Activated T-helper 2 cell treated with anti-CD3 and anti-CD28 coated beads, Interferon-gamma antibody, Interleukin-2, Interleukin-4, amounts not matched to agents 10 μg/mL and 5 μg/mL and 100 μg/mL, durations not matched to agents 14 hours and 24 hours and 36 hours (primary cell): ENCODE measurements around the gene PCBP3. TPM values are rescaled to one million over a fixed set of nuclear protein-coding genes. Genes with fewer than 3 reads are reported as not detected.

Source experiments
- DNase-seq: peaks from one replicate; pipeline ENCODE4 v3.0.0; 2021; ENCODE audit warnings: low spot score
- H3K27ac Mint-ChIP-seq: one replicate; pipeline ENCODE4 v1.8.0; 2021; ENCODE audit warnings: mixed read lengths
- H3K27me3 Mint-ChIP-seq: one replicate; pipeline ENCODE4 v1.8.0; 2021; ENCODE audit warnings: low read depth, mixed read lengths
- H3K36me3 Mint-ChIP-seq: one replicate; pipeline ENCODE4 v1.8.0; 2021; ENCODE audit warnings: low read depth, mixed read lengths
- H3K4me1 Mint-ChIP-seq: one replicate; pipeline ENCODE4 v1.8.0; 2021; ENCODE audit warnings: low read depth, mixed read lengths
- H3K4me3 Mint-ChIP-seq: one replicate; pipeline ENCODE4 v1.8.0; 2021; ENCODE audit warnings: low read depth, mild to moderate bottlenecking, moderate library complexity, mixed read lengths
- H3K9me3 Mint-ChIP-seq: one replicate; pipeline ENCODE4 v1.8.0; 2021; ENCODE audit warnings: mixed read lengths
- intact Hi-C: fragments of 100-400 bp; cut with micrococcal nuclease; formaldehyde crosslinking; loops from one replicate; pipeline ENCODE4 v1.15.1; 2023
- total RNA-seq: library from RNA; stranded (reverse); gene quantifications from 2 replicates; pipeline ENCODE4 v1.2.3, GENCODE V29; 2022

PCBP3 gene
- total RNA-seq, 1 donor from 2014 or later: 6.9 TPM

GRCh38 chr21:45918011-45918410 is 274.5 kb downstream of the PCBP3 start:
- Mint-ChIP-seq H3K9me3 (peaks cover 4% of the 10 kb centered on the region), H3K27ac (no peak overlapping the region), H3K36me3 (no peaks in the 10 kb centered on the region), H3K27me3 (no peaks in the 10 kb centered on the region), H3K4me1 (peaks cover 4% of the 10 kb centered on the region), H3K4me3 (no peak overlapping the region)
- intact Hi-C loops: no loop called here
- no peak for DNase-seq

GRCh38 chr21:45918835-45919447 is 275.4 kb downstream of the PCBP3 start:
- DNase-seq: no peak
- intact Hi-C loops: no loop called here
- H3K27me3 Mint-ChIP-seq: no peaks in the 10 kb centered on the region
- H3K9me3 Mint-ChIP-seq: peaks cover 4% of the 10 kb centered on the region
- peaks cover 4% of the 10 kb centered on the region for H3K4me1 Mint-ChIP-seq
- no peak overlapping the region for H3K4me3 Mint-ChIP-seq
- H3K36me3 Mint-ChIP-seq: no peaks in the 10 kb centered on the region
- H3K27ac Mint-ChIP-seq: no peak overlapping the region

GRCh38 chr21:45919593-45919992 is 276.1 kb downstream of the PCBP3 start:
- Mint-ChIP-seq H3K9me3 (peaks cover 4% of the 10 kb centered on the region), H3K27ac (no peak overlapping the region), H3K36me3 (no peaks in the 10 kb centered on the region), H3K27me3 (no peaks in the 10 kb centered on the region), H3K4me1 (peaks cover 4% of the 10 kb centered on the region), H3K4me3 (no peak overlapping the region)
- DNase-seq: no peak
- intact Hi-C loops: no loop called here

GRCh38 chr21:45920824-45921600 is 277.5 kb downstream of the PCBP3 start:
- peaks cover 4% of the 10 kb centered on the region for H3K9me3 Mint-ChIP-seq
- no peaks in the 10 kb centered on the region for H3K27me3 Mint-ChIP-seq
- H3K4me1 Mint-ChIP-seq: peaks cover under 1% of the 10 kb centered on the region
- intact Hi-C loops: no loop called here
- H3K27ac Mint-ChIP-seq: no peak overlapping the region
- no peaks in the 10 kb centered on the region for H3K36me3 Mint-ChIP-seq
- no peak overlapping the region for H3K4me3 Mint-ChIP-seq
- DNase-seq: no peak

- Mint-ChIP-seq H3K27me3 (no peaks in the 10 kb centered on the region), H3K4me1 (no peaks in the 10 kb centered on the region), H3K27ac (no peak overlapping the region), H3K36me3 (no peaks in the 10 kb centered on the region), H3K4me3 (no peak overlapping the region), H3K9me3 (peaks cover 4% of the 10 kb centered on the region)
- DNase-seq: no peak
- intact Hi-C loops: no loop called here
Observed at GRCh38 chr21:45921917-45922316, 278.4 kb downstream of the PCBP3 start.

GRCh38 chr21:45922648-45923047 is 279.1 kb downstream of the PCBP3 start:
- no peaks in the 10 kb centered on the region for H3K4me1 Mint-ChIP-seq
- H3K27me3 Mint-ChIP-seq: no peaks in the 10 kb centered on the region
- no peaks in the 10 kb centered on the region for H3K36me3 Mint-ChIP-seq
- H3K27ac Mint-ChIP-seq: no peak overlapping the region
- H3K4me3 Mint-ChIP-seq: no peak overlapping the region
- peaks cover 4% of the 10 kb centered on the region for H3K9me3 Mint-ChIP-seq
- DNase-seq: no peak
- intact Hi-C loops: no loop called here

- no peaks in the 10 kb centered on the region for H3K27me3 Mint-ChIP-seq
- H3K9me3 Mint-ChIP-seq: peaks cover 4% of the 10 kb centered on the region
- intact Hi-C loops: no loop called here
- H3K4me1 Mint-ChIP-seq: no peaks in the 10 kb centered on the region
- no peak overlapping the region for H3K4me3 Mint-ChIP-seq
- H3K27ac Mint-ChIP-seq: no peak overlapping the region
- DNase-seq: peak; percentile 32
- no peaks in the 10 kb centered on the region for H3K36me3 Mint-ChIP-seq
Observed at GRCh38 chr21:45923146-45923545, 279.6 kb downstream of the PCBP3 start.

GRCh38 chr21:45926281-45926680 is 282.8 kb downstream of the PCBP3 start:
- Mint-ChIP-seq H3K27me3 (no peaks in the 10 kb centered on the region), H3K27ac (no peak overlapping the region), H3K9me3 (peaks cover 4% of the 10 kb centered on the region), H3K4me3 (no peak overlapping the region), H3K4me1 (no peaks in the 10 kb centered on the region), H3K36me3 (no peaks in the 10 kb centered on the region)
- no peak for DNase-seq
- intact Hi-C loops: no loop called here

GRCh38 chr21:45927032-45927431 is 283.5 kb downstream of the PCBP3 start:
- Mint-ChIP-seq H3K4me1 (no peaks in the 10 kb centered on the region), H3K27me3 (no peaks in the 10 kb centered on the region), H3K9me3 (peaks cover 4% of the 10 kb centered on the region), H3K4me3 (no peak overlapping the region), H3K36me3 (no peaks in the 10 kb centered on the region), H3K27ac (no peak overlapping the region)
- no peak for DNase-seq
- intact Hi-C loops: no loop called here

- no peaks in the 10 kb centered on the region for H3K36me3 Mint-ChIP-seq
- no peak for DNase-seq
- no peaks in the 10 kb centered on the region for H3K27me3 Mint-ChIP-seq
- no peak overlapping the region for H3K27ac Mint-ChIP-seq
- H3K9me3 Mint-ChIP-seq: no peaks in the 10 kb centered on the region
- H3K4me1 Mint-ChIP-seq: no peaks in the 10 kb centered on the region
- no peak overlapping the region for H3K4me3 Mint-ChIP-seq
- intact Hi-C loops: no loop called here
Observed at GRCh38 chr21:45927851-45928850, 284.6 kb downstream of the PCBP3 start.

- Mint-ChIP-seq H3K4me3 (no peak overlapping the region), H3K9me3 (no peaks in the 10 kb centered on the region), H3K27ac (no peak overlapping the region), H3K4me1 (no peaks in the 10 kb centered on the region), H3K27me3 (no peaks in the 10 kb centered on the region), H3K36me3 (no peaks in the 10 kb centered on the region)
- no peak for DNase-seq
- intact Hi-C loops: no loop called here
Observed at GRCh38 chr21:45929449-45929848, 285.9 kb downstream of the PCBP3 start.

- Mint-ChIP-seq H3K27ac (no peak overlapping the region), H3K4me1 (no peaks in the 10 kb centered on the region), H3K27me3 (no peaks in the 10 kb centered on the region), H3K4me3 (no peak overlapping the region), H3K9me3 (no peaks in the 10 kb centered on the region), H3K36me3 (no peaks in the 10 kb centered on the region)
- no peak for DNase-seq
- intact Hi-C loops: no loop called here
Observed at GRCh38 chr21:45930231-45930760, 286.8 kb downstream of the PCBP3 start.
